GM19239 (cell line): ENCODE data around the gene PEA15.

ENCODE experiments used
- DNase-seq: peaks from one replicate; pipeline ENCODE4 v3.0.0; 2011; ENCODE audit warnings: low spot score; ENCODE audit not compliant: insufficient read length
- FAIRE-seq: peaks from 2 replicates; lab custom pipeline; 2011; peaks lifted over from hg19 to GRCh38; lab: Jason Lieb, UNC

Gene PEA15

DNA sequence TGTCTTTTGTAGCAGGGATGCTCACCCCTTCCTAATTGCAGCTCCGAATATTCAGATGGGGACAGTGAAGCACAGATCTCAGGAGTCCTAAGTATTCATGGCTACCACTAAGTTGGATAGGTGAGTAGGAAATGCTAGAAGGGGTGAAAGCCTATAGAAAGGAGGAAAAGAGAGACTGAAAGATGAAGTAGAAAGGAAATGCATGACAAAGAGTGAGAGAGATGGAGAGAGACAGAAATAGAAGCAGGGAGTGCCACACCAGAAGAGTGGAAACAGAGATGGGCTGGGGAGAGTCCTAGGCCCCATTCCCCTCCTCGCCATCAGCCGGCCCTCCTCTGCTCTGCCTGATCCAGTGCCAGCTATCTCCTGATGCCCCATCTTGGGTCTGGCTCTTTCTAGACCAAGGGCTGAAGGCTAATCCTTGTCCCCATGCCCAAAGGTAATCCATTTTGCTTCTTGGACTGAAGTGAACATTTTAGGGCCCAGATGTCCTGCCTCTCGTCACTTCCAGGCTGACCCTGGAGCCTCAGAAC, 2.0 kb downstream of the PEA15 start:
- FAIRE-seq = no peak
- no peak for DNase-seq

DNA sequence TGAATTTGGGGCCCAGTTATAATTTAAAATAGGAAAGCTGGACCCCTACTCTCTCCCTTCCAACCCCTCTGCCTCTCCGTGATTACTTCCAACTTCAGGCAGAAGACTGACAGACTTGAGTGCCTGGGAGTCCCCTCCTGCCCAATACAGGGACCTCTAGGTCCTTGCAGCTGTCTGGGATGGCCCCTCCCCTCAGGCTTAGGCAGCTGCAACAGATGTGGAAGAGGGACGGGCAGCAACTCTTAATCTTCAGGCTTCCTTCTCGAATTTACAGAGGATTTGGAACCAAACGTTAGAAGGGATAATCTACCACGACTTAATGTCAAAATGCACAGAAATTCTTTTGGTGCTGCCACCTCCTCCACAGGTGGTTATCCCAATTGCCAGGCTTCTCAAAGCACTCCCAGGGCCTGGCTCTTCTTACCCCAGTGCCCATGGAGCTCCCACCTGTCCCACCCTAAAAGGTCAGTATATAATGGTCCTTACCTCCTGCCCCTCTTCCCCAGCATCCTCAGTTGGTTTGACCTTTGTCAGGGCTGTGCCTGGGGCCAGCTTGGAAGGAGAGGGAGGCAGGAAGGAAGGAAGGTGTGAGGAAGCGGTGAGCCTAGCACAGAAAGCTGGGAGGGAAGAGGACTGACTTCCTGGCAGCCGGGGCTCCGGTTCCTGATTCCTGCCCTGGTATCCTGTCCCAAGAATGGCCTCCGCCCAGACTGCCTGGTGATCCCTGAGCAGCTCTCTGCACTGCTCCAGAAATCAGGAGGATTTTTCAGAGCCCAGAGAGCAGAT, 2.8 kb downstream of the PEA15 start:
- no peak for FAIRE-seq

DNA sequence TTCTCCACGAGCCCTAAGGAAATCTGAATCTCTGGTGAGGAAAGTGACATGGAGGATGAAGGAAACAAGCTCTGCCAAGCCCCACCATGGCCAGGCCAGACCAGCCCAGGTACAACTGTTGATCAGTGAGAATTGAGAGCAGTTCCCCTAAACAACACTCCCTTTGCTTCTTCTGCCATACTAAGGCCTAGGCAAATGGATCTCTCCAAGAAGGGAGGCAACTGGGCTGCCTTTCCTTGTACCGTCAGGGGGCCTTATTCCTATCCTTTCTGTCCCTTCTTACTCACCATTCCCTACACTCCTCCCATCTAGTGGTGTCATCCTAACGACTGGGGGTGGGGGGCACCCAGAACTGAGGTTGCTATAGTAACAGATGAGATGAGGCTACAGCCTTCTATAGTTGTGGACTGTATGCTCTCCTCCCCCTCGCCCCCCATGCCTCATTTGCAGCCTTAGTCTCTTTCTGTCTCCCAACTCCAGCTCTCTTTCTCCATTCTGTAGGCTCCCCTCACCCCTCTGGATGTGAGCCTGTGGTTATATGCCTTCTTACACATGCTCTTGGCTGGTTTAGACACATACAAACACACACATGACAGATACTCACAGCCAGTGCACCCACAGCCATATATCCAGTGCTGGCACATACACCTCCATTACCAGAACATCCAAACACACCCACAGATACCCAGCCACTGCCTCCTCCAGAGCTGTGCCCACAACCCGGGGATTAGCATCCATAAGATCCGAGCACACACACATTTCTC, 3.6 kb downstream of the PEA15 start:
- FAIRE-seq (no peak), DNase-seq (no peak)

More for the DNA sequence above, 2.8 kb downstream of the PEA15 start:
- DNase-seq = no peak

DNA sequence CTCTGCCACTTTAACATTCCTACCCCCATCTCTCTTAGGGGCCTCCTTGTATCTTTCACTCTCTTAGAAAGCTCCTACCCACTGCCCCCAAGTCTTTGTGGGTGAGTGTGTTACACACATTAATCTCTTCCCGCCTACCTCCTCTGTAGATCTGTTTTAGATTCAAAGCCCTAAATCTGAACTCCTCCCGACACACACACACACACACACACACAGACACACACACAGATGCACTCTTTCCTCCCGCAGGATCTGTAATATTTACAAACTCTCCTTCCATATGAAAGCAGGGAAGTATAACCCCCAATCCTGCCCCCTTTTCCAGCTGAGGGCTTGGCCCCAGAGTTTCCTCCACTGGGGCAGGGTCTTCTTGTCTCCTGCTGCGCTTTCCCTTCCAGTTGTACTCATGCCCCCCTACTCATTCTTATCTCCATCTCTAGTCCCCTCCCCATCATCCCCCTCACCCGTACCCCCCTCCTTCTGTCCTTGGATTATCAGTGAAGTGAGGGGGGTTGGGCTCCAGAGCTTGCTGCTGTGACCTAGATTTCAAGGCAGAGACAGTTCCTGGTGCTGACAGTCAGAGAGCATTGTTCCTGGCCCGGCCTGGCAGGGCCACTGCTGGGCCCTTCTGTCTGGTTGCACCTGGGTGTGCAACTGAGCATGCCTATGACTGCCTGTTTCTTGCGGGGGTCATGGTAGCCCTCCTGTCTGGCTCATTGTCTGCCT, 4.3 kb downstream of the PEA15 start:
- FAIRE-seq = no peak
- no peak for DNase-seq

DNA sequence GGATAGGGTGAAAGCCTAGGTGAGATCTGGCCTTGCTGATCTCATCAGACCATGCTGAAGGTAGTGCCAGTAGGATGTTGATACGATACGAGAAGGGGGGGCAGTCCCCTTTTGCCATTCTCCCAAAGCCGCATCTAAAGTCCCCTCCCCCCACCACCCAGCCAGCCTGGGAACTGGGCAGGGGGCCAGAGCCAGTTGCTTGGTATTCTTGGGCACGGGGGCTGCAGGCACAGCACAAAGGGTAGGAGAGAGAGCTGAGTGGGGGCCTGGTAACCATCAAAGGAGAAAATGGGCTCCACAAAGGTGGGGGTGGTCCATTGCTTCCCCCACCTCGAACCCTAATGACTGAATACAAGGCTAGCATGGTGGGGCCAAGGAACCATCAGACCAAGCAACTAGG, 5.4 kb downstream of the PEA15 start:
- FAIRE-seq (no peak), DNase-seq (no peak)

- FAIRE-seq (no peak), DNase-seq (no peak)
Measured at GRCh38 chr1:160211046-160211790, 6.0 kb downstream of the PEA15 start.

- FAIRE-seq = no peak
- no peak for DNase-seq
Measured at GRCh38 chr1:160214481-160215140, 9.4 kb downstream of the PEA15 start.

GRCh38 chr1:160216301-160216700, 11.1 kb downstream of the PEA15 start:
- FAIRE-seq (no peak), DNase-seq (no peak)

DNA sequence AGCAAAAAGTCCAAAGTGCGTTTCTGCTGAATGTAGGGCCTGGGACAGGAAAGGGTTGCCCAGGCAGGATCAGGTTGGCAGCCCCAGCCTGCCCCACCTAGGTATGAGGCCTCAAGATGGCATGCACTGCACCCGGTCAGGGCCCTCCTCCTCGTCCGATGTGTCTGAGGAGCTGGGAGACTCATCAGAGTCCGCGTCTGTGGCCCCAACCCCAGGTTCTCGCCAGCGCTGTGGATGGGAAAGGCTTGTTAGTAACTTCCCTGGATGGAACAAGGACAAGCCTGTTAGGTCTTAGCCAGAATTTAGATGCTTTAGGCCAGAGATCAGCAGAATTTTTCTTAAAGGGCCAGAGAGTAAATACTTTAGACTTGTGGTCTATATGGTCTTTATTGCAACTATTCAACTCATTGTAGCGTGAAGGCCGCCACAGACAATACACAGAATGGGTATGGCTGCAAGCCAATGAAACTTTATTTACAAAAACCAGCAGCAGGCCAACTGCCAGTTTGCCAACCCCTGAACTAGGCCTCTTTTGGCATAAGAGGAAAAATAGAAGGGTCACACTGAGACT, 12.4 kb downstream of the PEA15 start:
- DNase-seq (no peak), FAIRE-seq (no peak)

DNA sequence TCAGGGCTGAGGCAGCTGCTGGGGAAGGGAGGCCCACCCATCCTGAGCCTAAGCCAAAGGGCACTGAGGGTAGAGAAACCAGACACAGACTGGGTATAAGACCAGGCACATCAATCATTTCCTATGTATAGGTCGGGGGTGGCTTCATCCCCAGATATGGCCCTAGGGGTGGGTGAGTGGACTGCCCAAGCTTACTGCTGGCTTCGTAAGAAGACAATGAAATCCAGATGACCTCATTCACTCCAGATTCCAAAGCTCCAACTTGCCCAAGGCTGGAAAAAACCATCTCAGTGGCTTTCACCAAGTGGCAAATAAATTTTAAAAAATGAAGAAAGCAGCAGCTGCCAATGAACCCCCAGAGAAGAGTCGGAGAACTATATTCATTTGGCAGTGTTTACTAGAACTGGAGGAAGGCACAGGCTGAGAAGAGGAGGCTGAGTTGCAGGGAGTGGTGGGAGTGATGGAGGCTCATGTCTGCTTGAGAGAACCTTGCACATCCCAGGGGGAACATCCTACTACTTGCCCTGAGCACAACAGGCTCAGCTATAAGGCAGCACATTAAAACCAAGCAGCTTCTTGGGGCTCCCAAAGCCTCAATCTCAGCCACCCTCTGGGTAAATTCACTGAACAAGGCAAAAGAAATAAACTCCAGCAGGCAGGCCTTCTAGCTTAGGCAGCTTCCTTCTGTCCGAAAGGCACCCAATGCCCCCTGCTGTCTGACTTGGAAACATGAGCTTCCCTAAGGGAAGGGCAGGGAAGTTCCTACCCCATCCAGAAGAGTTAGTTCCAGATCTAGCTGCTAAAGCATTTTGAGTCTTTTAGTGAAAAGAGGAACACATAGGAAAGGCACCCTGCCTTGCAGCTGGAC, 14.1 kb downstream of the PEA15 start:
- DNase-seq = no peak

DNA sequence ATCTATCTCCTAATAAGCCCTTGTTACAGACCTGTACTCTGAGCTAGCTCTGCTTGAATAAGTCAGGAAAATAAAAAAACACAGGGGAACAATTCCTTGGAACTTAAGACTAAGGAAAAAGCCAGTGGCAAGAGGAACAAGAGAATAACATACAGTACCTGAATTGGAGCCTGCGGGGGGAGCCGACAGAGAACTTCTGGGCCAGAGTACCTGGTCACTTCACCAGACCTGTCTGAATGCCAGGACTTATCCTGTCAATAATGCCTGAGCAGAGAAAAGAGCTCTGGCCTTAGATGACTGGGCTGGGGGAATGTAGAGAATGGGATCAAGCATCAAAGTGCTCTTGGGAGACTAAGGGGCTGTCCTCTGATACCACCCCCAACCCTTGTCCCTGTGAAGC, 15.1 kb downstream of the PEA15 start:
- FAIRE-seq = no peak
- no peak for DNase-seq

More for the DNA sequence above, 14.1 kb downstream of the PEA15 start:
- FAIRE-seq = no peak

- FAIRE-seq = no peak
- DNase-seq = no peak
Measured at GRCh38 chr1:160221089-160221488, 15.9 kb downstream of the PEA15 start.

DNA sequence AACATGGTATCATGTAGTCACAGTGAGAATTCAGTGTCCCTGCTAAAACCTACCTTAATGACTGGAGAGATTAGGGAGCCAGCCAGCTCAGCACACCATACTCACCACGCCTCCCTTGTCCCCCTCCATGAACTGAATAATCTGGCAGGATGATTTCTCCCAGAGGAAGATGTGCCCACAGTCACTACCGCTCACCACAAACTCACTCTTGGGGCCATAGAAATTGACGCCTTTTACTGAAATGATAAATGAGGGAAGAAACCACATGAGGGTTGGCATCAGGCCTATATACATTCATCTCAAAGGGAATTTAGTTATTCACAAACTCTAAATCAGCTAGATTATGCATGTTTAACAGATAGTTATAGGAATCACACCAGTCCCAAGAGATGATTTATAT, 17.4 kb downstream of the PEA15 start:
- no peak for DNase-seq
- FAIRE-seq = no peak

DNA sequence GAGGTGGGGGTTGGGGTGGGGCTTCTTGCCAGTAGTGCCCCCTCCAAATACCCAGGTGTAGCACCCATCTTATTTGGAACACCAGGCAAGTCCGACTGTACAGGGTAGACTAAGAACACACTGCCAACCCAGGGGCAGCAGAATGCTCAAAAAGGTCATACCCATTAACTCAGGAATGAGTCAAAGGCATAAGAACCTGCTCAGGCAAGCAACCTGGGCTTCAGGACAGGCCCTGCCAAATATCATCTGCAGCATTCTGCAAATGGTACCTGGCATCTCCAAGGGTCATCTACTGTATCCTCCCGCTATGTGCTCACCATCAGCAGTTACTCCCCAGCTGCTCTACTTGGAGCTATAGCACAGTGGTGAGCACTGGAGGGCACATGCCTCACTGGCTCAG, 19.4 kb downstream of the PEA15 start:
- no peak for FAIRE-seq

DNA sequence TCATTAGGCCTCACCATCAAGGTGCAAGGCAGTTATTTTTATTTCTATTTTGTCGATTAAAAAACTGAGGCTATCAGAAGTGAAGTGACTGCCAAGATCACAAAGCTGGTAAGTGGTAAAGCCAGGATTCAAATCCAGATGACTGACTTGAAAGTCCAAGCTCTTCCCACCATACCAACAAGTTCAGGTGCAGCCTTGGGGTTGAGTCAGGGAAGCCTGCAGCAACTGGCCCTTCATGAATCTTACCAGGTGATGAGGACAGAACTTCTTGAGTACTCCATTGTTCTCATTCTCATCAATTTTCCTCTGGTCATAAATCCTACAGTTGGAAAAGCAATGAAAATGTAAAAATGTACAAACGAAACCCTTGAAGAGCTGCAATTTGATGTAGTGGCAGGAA, 20.2 kb downstream of the PEA15 start:
- FAIRE-seq (no peak), DNase-seq (no peak)

More for the DNA sequence above, 19.4 kb downstream of the PEA15 start:
- DNase-seq = no peak

DNA sequence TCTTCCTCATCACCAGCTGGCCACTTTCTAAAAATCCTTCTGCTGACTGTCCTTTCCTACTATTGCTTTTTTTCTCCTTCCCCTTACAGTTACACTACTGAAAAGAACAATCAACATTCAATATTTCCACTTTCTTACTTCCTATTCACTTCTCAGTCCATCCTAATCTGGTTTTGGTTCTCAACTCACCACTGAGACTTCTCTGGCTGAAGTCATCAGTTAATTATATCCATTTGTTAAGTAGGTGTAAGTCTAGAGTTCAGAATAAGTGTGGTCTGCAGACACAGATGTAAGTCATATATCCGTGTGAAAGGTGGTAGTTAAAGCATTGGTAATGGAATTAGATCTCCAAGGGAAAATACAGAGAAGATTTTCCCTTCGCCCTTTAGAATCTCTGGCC, 21.4 kb downstream of the PEA15 start:
- no peak for FAIRE-seq
- DNase-seq = no peak

DNA sequence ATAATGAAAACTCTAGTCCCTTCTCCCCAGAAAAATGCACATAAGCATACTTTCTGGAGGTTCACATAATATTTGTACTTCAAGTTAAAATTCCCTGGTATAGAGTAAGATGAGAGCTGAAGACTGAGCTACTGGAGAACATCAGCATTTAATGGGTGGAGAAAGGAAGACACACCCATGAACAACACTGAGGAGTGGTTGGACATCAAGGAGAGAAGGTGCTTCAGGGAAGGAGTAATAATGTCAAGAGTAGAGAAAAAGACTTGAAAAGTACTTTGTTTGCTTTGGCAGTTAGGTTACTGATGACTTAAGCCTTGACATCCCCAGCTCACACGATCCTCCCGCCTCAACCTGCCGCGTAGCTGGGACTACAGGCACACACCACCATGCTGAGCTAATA, 21.9 kb downstream of the PEA15 start:
- FAIRE-seq = no peak
- no peak for DNase-seq

GRCh38 chr1:160227561-160227960, 22.4 kb downstream of the PEA15 start:
- FAIRE-seq = no peak
- DNase-seq = no peak
